H9 (cell line): ENCODE measurements around the gene ZNF407. TPM values are rescaled to one million over a fixed set of nuclear protein-coding genes. Genes with fewer than 3 reads are reported as not detected.

Experiments used
- DNase-seq: peaks from one replicate; pipeline ENCODE4 v3.0.0-alpha.2; 2017
- H2AFZ ChIP-seq: one replicate; pipeline ENCODE4 v1.6.1; 2013; ENCODE audit warnings: mild to moderate bottlenecking, low read length, control low read depth, moderate library complexity
- H2AK5ac ChIP-seq: 2 replicates; pipeline ENCODE4 v1.6.1; 2013; ENCODE audit warnings: low read length, control low read depth, mixed read lengths; ENCODE audit not compliant: insufficient read length
- H2BK120ac ChIP-seq: one replicate; pipeline ENCODE4 v1.6.1; 2013; ENCODE audit warnings: low read depth, mild to moderate bottlenecking, low read length, control low read depth, inconsistent platforms; ENCODE audit not compliant: poor library complexity, severe bottlenecking
- H2BK12ac ChIP-seq: 2 replicates; pipeline ENCODE4 v1.6.1; 2013; ENCODE audit warnings: low read length, control low read depth, mixed read lengths, low read depth; ENCODE audit not compliant: insufficient read length
- H2BK15ac ChIP-seq: 2 replicates; pipeline ENCODE4 v1.6.1; 2013; ENCODE audit warnings: low read depth, low read length, control low read depth
- H2BK20ac ChIP-seq: one replicate; pipeline ENCODE4 v1.6.1; 2013; ENCODE audit warnings: low read depth, mild to moderate bottlenecking, low read length, control low read depth, inconsistent platforms; ENCODE audit not compliant: poor library complexity, severe bottlenecking
- H2BK5ac ChIP-seq: 2 replicates; pipeline ENCODE4 v1.6.1; 2013; ENCODE audit warnings: low read length, control low read depth, mixed read lengths; ENCODE audit not compliant: insufficient read length
- H3K14ac ChIP-seq: 2 replicates; pipeline ENCODE4 v1.6.1; 2013; ENCODE audit warnings: low read length, control low read depth; ENCODE audit not compliant: insufficient read depth
- H3K18ac ChIP-seq: 2 replicates; pipeline ENCODE4 v1.6.1; 2013; ENCODE audit warnings: low read depth, mild to moderate bottlenecking, mixed read lengths, low read length, control low read depth; ENCODE audit not compliant: insufficient read length
- H3K23ac ChIP-seq: 2 replicates; pipeline ENCODE4 v1.6.1; 2013; ENCODE audit warnings: low read length, control low read depth, mixed read lengths, low read depth; ENCODE audit not compliant: insufficient read length
- H3K23me2 ChIP-seq: 2 replicates; pipeline ENCODE4 v1.6.1; 2013; ENCODE audit warnings: low read depth, mild to moderate bottlenecking, mixed read lengths, low read length, control low read depth; ENCODE audit not compliant: insufficient read length, poor library complexity, severe bottlenecking
- H3K27ac ChIP-seq: 2 replicates; pipeline ENCODE4 v1.5.1; 2013; ENCODE audit warnings: low read length, control low read depth, mixed read lengths, low read depth; ENCODE audit not compliant: insufficient read length
- H3K27me3 ChIP-seq: 2 replicates; pipeline ENCODE4 v1.6.1; 2013; ENCODE audit warnings: low read length, control low read depth, inconsistent platforms; ENCODE audit not compliant: insufficient read depth
- H3K4ac ChIP-seq: 2 replicates; pipeline ENCODE4 v1.6.1; 2013; ENCODE audit warnings: low read depth, mild to moderate bottlenecking, control low read depth, inconsistent platforms, low read length, moderate library complexity
- H3K4me1 ChIP-seq: 2 replicates; pipeline ENCODE4 v1.6.1; 2013; ENCODE audit warnings: low read length, control low read depth, inconsistent platforms; ENCODE audit not compliant: insufficient read depth
- H3K4me2 ChIP-seq: 2 replicates; pipeline ENCODE4 v1.6.1; 2013; ENCODE audit warnings: low read length, control low read depth, mixed read lengths; ENCODE audit not compliant: insufficient read length, insufficient read depth
- H3K56ac ChIP-seq: 2 replicates; pipeline ENCODE4 v1.6.1; 2013; ENCODE audit warnings: low read depth, mild to moderate bottlenecking, mixed read lengths, low read length, control low read depth; ENCODE audit not compliant: insufficient read length
- H3K79me1 ChIP-seq: 2 replicates; pipeline ENCODE4 v1.6.1; 2013; ENCODE audit warnings: low read depth, mild to moderate bottlenecking, moderate library complexity, low read length, control low read depth, inconsistent platforms; ENCODE audit not compliant: insufficient read depth, poor library complexity, severe bottlenecking
- H3K79me2 ChIP-seq: 2 replicates; pipeline ENCODE4 v1.6.1; 2013; ENCODE audit warnings: low read length, control low read depth, inconsistent platforms; ENCODE audit not compliant: insufficient read depth
- H3K9ac ChIP-seq: 2 replicates; pipeline ENCODE4 v1.6.1; 2013; ENCODE audit warnings: low read length, control low read depth, mixed read lengths; ENCODE audit not compliant: insufficient read length; ENCODE audit errors: extremely low read depth
- H3K9me3 ChIP-seq: one replicate; pipeline ENCODE4 v1.6.1; 2013; ENCODE audit warnings: low read depth, low read length, inconsistent platforms; ENCODE audit not compliant: control insufficient read depth
- H3T11ph ChIP-seq: one replicate; pipeline ENCODE4 v1.6.1; 2013; ENCODE audit warnings: mild to moderate bottlenecking, low read length, control low read depth, inconsistent platforms
- H4K20me1 ChIP-seq: one replicate; pipeline ENCODE4 v1.6.1; 2013; ENCODE audit not compliant: control insufficient read depth, insufficient read length, insufficient read depth
- H4K5ac ChIP-seq: 2 replicates; pipeline ENCODE4 v1.6.1; 2013; ENCODE audit warnings: low read depth, mild to moderate bottlenecking, mixed read lengths, low read length, control low read depth; ENCODE audit not compliant: insufficient read length
- H4K8ac ChIP-seq: replicated peaks from 2 replicates; pipeline ENCODE4 v1.6.1; 2013; ENCODE audit warnings: low read length, control low read depth, mixed read lengths, low read depth; ENCODE audit not compliant: insufficient read length
- H4K91ac ChIP-seq: 2 replicates; pipeline ENCODE4 v1.6.1; 2013; ENCODE audit warnings: low read depth, mild to moderate bottlenecking, moderate library complexity, mixed read lengths, low read length, control low read depth; ENCODE audit not compliant: insufficient read length
- H3K27ac Mint-ChIP-seq, 3 experiments: 2 replicates in 2 of 3; 3 replicates in 1 of 3; pipeline ENCODE4 v1.8.0; 2020 to 2021; ENCODE audit warnings: mixed read lengths in 3 of 3, mild to moderate bottlenecking in 1 of 3, moderate library complexity in 1 of 3
- H3K27me3 Mint-ChIP-seq: 2 replicates; pipeline ENCODE4 v1.8.0; 2021; ENCODE audit warnings: low read depth, mild to moderate bottlenecking, moderate library complexity, mixed read lengths
- H3K36me3 Mint-ChIP-seq, 3 experiments: 2 replicates in 2 of 3; 3 replicates in 1 of 3; pipeline ENCODE4 v1.8.0; 2020 to 2021; ENCODE audit warnings: low read depth in 3 of 3, mixed read lengths in 3 of 3; ENCODE audit not compliant: insufficient read depth in 1 of 3
- H3K4me1 Mint-ChIP-seq, 2 experiments: 2 replicates each; pipeline ENCODE4 v1.8.0; 2020; ENCODE audit warnings: mixed read lengths in 2 of 2
- H3K4me3 Mint-ChIP-seq, 2 experiments: 2 replicates in 1 of 2; 3 replicates in 1 of 2; pipeline ENCODE4 v1.8.0; 2020 to 2021; ENCODE audit warnings: mild to moderate bottlenecking in 2 of 2, mixed read lengths in 2 of 2, moderate library complexity in 1 of 2
- H3K9me3 Mint-ChIP-seq, 2 experiments: 2 replicates in 1 of 2; 3 replicates in 1 of 2; pipeline ENCODE4 v1.8.0; 2020; ENCODE audit warnings: mild to moderate bottlenecking in 2 of 2, mixed read lengths in 2 of 2, moderate library complexity in 1 of 2
- CTCF ChIP-seq: fragments of 200-600 bp; sonication (generic); conservative IDR thresholded peaks from 3 replicates; pipeline ENCODE4 v1.8.0; 2021; ENCODE audit warnings: antibody characterized with exemption, mild to moderate bottlenecking
- WGBS: extraction: QIAGEN DNeasy Blood & Tissue Kit; methylation state at CpG from one replicate; pipeline ENCODE4 v1.1.7; 2013; ENCODE audit warnings: missing lambda C conversion rate, low lambda C conversion rate, mixed read lengths; ENCODE audit not compliant: insufficient read length; ENCODE audit errors: extremely low coverage; 5-methylcytosine and 5-hydroxymethylcytosine counted together
- total RNA-seq: library from RNA; stranded (reverse); gene quantifications from 2 replicates; pipeline ENCODE4 v1.2.1, GENCODE V29; 2021

The ZNF407 gene
- total RNA-seq, 1 experiment from 2014 or later, result 8.7 TPM

- H3K9me3 Mint-ChIP-seq, result no peaks in the 10 kb centered on the region
- Histone ChIP-seq H2BK15ac (no peak overlapping the region), H3K9me3 (no peaks in the 10 kb centered on the region), H4K8ac (no peak overlapping the region), H3K79me1 (no peaks in the 10 kb centered on the region), H2BK20ac (no peak overlapping the region), H3K9ac (no peak overlapping the region), H3K27me3 (no peaks in the 10 kb centered on the region), H2AFZ (no peak overlapping the region), H2BK5ac (no peak overlapping the region), H3K14ac (no peak overlapping the region), H3K4me1 (no peaks in the 10 kb centered on the region), H3K4me2 (no peak overlapping the region), H3T11ph (no peak overlapping the region), H2AK5ac (no peak overlapping the region), H3K56ac (no peak overlapping the region), H2BK12ac (no peak overlapping the region), H3K79me2 (no peaks in the 10 kb centered on the region), H3K23ac (no peak overlapping the region), H4K91ac (no peak overlapping the region), H4K5ac (no peak overlapping the region), H3K23me2 (no peaks in the 10 kb centered on the region), H4K20me1 (no peaks in the 10 kb centered on the region), H3K4ac (no peak overlapping the region), H3K27ac (no peak overlapping the region), H3K18ac (no peak overlapping the region), H2BK120ac (no peak overlapping the region)
- no peak for TF ChIP-seq CTCF
- H3K36me3 Mint-ChIP-seq, result no peaks in the 10 kb centered on the region
- WGBS, result no CpG with 5 or more reads among the region's 6 CpGs
- H3K4me3 Mint-ChIP-seq, result no peak overlapping the region
- peak overlapping the region in 1 of 3 experiments; percentile 16; a peak in 1 of 7 replicates for H3K27ac Mint-ChIP-seq
- DNase-seq, result no peak
- peaks cover 19 to 24% of the 10 kb centered on the region in 2 experiments for H3K4me1 Mint-ChIP-seq
- no peaks in the 10 kb centered on the region for H3K27me3 Mint-ChIP-seq
Measured at GRCh38 chr18:74714791-74715190, 117.1 kb downstream of the ZNF407 start.
